OCI-LY1 (cell line): ENCODE data around the gene MARK3.

ENCODE experiments used
- CTCF ChIP-seq: fragments of 200-600 bp; sonication (generic), shearing (Covaris generic); IDR thresholded peaks from 2 replicates; pipeline ENCODE4 v1.5.1; 2017; ENCODE audit warnings: mild to moderate bottlenecking, antibody characterized with exemption, low read length, moderate library complexity, mixed read lengths
- EZH2 ChIP-seq: fragments of 200-600 bp; sonication (generic), shearing (Covaris generic); IDR thresholded peaks from 2 replicates; pipeline ENCODE4 v1.8.0; 2017; ENCODE audit warnings: borderline replicate concordance, mixed run types, mild to moderate bottlenecking, antibody characterized with exemption, low read length, moderate library complexity, mixed read lengths

DNA sequence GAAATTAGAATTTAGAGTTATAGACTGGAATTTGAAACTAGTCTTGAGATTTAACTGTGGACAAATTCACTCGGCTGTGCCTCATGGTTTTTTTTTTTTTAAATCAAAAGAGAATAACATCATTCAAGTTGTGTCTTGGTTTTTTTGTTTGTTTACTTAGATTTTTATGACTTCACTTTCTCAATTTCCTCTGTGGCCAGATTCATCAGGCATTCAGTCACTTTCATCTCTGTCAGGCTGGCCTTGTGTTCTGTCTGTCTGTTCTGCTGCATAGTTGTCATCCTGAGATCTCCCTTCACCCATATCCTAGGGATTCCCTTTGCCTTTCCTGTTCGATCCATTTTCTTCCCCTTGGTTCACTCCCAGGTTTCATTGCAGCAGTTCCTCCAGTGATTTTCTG is 10.0 kb downstream of the MARK3 start:
- TF ChIP-seq CTCF (no peak), EZH2 (no peak)
